ENCODE measurements around the gene DUSP21.
"Not testable (repeated sequence)": the region's sequence is repeated elsewhere in the genome, so short reads cannot be mapped to it uniquely, and the experiment has no call there.

The DUSP21 gene

DNA sequence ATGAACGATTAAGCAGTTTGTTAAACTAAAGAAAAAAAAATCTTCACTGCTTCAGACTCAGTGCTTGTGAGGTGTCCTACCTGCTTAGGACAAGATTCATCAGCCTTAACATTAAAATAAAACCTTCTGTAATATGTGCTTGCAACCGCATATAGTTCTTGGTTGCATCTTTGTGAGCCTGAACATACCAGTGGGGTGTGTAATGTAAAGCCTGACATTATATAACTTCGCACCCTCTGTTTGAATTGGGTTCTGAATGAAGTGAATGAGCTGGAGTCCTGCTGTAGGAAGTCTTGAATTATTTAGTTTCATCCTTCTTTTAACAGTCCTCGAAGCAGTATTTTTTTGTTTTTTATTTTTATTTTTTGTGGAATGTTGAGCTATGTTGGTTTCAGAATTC lies 32.3 kb downstream of the DUSP21 start:
- DNase-seq = no peak

DNA sequence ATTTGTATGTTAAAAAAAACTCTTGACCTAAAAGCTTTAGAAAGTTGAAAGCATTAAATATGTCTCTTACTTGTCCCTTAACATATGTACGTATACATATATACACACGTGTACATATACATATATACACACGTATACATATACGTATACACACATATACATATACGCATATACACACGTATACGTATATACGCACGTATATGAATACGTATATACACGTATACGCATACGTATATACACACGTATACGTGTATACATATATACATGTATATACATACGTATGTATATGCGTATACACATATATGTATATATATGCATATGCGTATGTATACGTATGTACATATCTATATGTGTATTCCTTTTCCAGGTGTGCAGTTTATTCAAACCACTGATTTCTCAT lies 32.9 kb downstream of the DUSP21 start:
- DNase-seq = no peak

DNA sequence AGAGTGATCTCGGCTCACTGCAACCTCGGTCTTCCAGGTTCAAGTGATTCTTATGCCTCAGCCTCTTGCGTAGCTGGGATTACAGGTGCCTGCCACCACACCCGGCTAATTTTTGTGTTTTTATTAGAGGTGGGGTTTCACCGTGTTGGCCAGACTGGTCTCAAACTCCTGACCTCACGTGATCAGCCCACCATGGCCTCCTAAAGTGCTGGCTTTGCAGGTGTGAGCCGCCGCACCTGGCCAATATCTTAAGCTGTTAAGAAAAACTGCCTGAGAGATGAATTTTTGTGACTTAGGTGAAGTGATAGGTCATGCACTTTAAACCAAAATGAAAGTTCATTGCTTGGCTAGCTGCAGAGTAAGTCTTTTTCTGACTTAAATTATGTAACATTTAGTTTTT lies 35.0 kb downstream of the DUSP21 start:
- DNase-seq = no peak

DNA sequence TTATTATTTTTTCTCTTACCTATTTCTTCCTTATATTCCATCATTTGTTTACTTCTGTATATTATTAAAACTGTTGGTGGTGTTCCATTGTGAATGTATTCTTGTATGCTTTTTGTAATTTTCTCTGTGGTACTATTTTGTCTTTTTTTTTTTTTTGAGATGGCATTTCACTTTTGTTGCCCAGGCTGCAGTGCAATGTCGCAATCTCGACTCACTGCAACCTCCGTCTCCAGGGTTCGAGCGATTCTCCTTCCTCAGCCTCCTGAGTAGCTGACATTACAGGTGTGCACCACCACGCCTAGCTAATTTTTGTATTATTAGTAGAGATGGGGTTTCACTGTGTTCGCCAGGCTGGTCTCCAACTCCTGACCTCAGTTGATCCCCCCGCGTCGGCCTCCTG lies 37.7 kb downstream of the DUSP21 start:
- DNase-seq = no peak

DNA sequence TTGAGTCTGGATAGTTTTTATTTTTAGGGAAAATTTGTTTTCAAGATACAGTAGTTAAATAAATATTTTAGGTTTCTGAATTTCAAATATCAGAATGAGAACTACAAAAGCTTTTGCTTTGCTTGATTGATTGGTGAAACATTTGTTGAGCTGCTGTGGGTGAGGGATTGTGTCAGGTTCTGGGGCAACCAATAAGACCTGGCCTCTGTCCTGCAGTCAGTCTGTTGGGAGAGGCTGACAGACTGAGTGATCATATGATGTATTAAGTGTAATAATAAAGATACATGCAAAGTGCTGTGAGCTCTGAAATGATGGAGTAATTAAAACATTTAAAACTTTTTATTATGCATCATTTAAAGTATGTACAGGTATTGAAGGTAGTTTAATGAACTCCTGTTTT lies 38.8 kb downstream of the DUSP21 start:
- no peak for DNase-seq

DNA sequence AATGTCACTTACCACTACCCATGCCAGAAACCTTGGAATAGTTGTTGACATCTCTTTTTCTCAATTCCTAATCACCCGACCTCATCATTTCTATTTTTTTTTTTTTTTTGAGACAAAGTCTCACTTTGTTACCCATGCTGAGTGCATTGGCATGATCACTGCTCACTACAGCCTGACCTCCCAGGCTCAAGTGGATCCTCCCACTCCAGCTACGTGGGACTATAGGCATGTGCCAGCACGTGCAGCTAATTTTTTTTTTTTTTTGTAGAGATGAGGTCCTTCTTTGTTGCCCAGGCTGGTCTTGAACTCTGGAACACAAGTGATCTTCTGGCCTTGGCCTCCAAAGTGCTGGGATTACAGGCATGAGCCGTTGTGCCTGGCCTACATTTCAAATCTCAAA lies 41.1 kb downstream of the DUSP21 start:
- DNase-seq = no peak

DNA sequence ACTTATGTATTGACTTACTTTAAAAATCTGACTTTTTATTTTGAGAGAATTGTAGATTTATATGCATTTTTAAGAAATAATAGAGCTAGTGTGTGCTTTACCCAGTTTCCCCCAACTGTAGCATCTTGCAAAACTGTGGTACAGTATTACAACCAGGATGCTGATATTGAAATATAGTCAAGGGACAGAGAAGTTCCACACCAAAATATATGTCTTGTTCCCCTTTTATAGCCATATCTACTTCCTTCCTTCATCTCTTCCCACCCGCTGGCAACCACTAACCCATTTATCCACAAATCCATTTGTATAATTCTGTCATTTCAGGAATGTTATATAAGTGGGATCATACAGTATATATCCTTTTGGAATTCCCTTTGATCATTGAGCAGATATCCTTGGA lies 46.0 kb downstream of the DUSP21 start:
- DNase-seq = no peak

DNA sequence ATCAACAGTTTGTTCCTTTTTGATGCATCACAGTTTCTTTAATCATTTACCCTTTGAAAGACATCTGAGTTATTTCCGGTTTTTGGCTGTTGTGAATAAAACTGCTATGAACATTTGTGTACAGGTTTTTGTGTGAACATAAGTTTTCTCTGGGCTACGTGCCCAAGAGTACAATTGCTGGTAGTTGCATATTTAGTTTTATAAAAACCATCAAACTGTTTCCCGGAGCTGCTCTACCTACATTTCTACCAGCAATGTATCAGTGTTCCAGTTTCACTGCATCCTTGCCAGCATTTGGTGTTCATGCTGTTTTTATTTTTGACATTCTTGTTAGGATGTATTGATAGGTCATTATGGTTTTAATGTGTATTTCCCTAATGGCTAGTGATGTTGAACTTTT lies 46.4 kb downstream of the DUSP21 start:
- no peak for DNase-seq

DNA sequence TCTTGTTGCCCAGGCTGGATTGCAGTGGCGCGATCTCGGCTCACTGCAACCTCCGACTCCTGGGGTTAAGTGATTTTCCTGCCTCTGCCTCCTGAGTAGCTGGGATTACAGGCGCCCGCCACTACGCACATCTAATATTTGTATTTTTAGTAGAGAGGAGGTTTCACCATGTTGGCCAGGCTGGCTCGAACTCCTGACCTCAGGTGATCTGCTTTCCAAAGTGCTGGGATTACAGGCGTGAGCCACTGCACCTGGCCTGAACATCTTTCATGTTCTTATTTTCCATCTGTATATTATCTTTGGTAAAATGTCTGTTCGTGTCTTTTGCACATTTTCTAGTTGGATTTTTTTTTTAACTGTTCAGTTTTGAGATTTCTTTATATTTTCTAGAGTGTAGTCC lies 46.9 kb downstream of the DUSP21 start:
- not testable (repeated sequence) for DNase-seq

DNA sequence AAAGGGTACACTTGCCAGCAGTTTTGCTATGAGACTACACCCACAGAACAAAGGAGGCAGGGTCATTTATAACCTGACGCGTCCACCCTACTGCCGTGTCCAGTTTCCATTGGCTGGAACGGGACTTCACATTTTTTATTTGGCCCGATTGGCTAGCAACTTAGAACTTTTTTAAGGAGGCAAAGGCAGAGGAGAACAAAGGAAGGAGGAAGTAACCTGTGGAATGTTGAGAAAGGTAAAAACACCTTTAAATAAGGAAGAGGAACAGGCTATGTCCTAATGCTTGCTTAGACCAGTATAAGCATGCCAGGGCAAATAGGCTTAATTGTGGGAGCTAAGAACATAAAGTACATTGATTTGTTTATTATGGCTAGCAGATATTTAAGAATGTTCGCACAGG lies 47.8 kb downstream of the DUSP21 start:
- no peak for DNase-seq

Data from right kidney (tissue), 1 donor.